ENCODE results near the gene NOS1AP. TPM values are rescaled to one million over a fixed set of nuclear protein-coding genes. Genes with fewer than 3 reads are reported as not detected.

The NOS1AP gene
- total RNA-seq, 1 donor = 0.43 TPM

DNA sequence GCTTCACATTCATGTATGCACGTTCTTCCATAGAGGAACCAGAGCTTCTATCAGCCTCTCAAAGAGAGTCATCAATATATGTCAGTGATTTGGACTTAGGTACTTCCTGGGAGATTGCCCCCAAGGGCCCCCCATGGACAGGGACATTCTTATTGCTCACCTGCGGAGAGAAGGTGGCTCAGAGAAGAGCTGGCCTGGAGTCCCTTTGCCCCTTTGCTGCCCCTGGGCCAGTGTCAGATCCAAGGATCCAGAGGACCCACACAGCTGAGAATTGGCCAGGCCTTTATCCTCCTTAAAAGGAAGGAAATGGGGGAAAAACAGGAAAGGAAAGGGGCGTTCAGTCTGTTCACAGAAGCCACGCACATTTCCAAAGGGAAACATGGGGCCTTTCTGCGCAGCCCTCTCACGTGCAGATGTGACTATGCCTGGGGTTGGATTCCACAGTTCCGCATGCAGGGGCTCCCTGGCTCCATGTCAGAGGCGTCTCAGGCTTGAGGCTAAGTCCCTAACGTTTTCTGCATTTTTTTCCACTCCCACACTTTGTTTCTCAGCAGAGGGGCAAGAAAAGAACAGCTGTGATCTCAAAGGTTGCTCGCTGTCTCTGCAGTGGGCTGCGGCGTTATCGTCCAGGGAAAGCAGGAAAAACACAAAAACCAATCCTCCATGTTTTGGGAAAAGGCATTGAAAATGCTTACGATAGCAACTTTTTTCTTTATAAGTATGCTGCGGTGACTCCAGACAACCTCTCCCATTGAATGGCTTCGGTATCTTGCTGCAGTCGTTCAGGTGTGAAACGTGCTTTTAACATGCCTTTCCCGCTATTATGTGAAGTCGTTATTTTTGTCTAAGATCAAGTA is 318.0 kb downstream of the NOS1AP start:
- H3K4me3 ChIP-seq (ENCODE audit: low read depth, low read length) = no peak overlapping the region
- DNase-seq (ENCODE audit: low read depth) = no peak
- TF ChIP-seq, protein P1, sequence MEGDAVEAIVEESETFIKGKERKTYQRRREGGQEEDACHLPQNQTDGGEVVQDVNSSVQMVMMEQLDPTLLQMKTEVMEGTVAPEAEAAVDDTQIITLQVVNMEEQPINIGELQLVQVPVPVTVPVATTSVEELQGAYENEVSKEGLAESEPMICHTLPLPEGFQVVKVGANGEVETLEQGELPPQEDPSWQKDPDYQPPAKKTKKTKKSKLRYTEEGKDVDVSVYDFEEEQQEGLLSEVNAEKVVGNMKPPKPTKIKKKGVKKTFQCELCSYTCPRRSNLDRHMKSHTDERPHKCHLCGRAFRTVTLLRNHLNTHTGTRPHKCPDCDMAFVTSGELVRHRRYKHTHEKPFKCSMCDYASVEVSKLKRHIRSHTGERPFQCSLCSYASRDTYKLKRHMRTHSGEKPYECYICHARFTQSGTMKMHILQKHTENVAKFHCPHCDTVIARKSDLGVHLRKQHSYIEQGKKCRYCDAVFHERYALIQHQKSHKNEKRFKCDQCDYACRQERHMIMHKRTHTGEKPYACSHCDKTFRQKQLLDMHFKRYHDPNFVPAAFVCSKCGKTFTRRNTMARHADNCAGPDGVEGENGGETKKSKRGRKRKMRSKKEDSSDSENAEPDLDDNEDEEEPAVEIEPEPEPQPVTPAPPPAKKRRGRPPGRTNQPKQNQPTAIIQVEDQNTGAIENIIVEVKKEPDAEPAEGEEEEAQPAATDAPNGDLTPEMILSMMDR (IDR thresholded peaks at IDR 0.05; ENCODE audit: insufficient read depth, low read depth, low read length) = no peak

- no peak overlapping the region for H3K4me3 ChIP-seq (ENCODE audit: low read depth, low read length)
- TF ChIP-seq, protein P1 (IDR thresholded peaks at IDR 0.05; ENCODE audit: insufficient read depth, low read depth, low read length) = no peak
- DNase-seq (ENCODE audit: low read depth) = no peak
These were observed 318.6 kb downstream of the NOS1AP start for GRCh38 chr1:162388083-162388594.

DNA sequence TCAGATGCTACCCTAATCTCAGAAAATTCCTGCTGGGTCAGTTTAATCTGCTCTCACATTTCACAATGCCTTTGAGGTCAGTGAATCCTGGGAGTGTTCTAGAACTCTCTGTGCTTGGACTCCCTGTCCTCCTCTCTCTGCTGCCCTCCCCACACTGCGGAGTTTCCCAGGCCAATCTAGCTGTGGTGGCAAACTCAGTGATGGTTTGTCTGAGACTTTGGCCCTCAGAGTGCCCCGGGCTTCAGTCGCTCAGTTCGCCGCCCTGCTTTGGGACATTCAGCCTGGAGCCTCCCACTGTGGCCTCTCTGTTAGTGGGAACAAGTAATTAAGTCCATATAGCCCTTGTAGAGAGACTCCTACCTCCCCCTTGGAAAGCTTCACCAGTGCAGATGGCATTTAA is 319.1 kb downstream of the NOS1AP start:
- peak; percentile 87 for DNase-seq (ENCODE audit: low read depth)
- TF ChIP-seq, protein P1 (IDR thresholded peaks at IDR 0.05; ENCODE audit: insufficient read depth, low read depth, low read length) = no peak
- H3K4me3 ChIP-seq (ENCODE audit: low read depth, low read length) = no peak overlapping the region

DNA sequence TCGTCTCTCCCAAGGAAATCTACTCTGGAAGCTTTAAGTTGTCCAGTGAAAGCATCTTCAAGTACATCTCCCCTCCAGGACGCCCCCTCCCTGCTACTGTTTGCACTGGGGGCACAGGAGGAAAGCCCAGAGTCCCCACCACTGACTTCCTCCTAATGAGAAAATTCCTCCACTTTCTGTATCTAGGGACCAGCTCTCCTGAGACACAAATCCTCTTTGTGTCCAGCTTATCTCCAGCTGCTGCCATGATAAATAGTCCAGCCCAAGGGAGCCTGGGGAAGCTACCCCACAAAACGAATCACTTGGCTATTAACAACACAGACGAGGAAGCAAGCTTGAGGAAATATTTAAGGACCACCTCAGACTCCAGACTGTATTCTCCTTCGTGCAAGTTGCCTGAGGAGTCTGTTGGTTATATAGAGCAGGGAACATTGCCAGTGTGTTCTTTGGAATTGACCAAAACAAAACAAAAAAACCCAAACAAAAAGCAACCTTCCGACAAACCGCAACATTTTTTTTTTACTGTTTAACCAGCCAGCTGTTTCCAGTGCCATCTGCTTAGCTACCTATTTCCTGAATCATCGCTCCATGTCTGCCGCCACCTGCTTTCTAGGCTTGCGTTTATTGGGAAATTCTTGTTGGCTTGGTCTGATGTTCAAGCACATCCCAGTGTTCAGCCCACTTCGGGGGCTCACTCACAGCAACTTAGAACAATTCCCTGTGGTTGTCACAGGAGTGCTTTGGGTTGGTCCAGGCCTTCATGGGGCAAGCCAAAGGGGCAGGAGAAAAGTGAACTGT is 319.7 kb downstream of the NOS1AP start:
- DNase-seq (ENCODE audit: low read depth) = peak; percentile 92
- no peak overlapping the region for H3K4me3 ChIP-seq (ENCODE audit: low read depth, low read length)
- TF ChIP-seq, protein P1 (IDR thresholded peaks at IDR 0.05; ENCODE audit: insufficient read depth, low read depth, low read length) = no peak

DNA sequence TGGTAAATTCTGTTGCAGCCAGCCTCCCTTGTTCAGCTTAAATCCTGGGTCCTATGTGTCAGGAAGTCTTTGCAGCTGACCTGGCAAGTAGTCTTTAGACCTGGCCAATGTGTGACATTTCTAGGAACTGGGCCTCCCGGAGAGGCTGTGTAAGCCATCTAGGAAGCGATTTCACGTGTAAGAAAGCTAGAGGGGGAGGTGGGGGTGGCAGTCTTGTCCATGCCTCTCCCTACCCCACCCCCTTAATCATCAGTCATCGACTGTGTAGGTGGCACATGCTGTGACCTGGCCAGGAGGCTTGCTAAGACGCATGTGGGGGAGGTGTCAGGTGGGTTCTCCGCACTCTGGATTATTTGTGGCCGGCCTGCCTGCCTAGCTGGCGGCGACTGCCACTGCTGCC is 320.5 kb downstream of the NOS1AP start:
- DNase-seq (ENCODE audit: low read depth) = no peak
- H3K4me3 ChIP-seq (ENCODE audit: low read depth, low read length) = no peak overlapping the region
- TF ChIP-seq, protein P1 (IDR thresholded peaks at IDR 0.05; ENCODE audit: insufficient read depth, low read depth, low read length) = no peak

- DNase-seq (ENCODE audit: low read depth) = no peak
- no peak overlapping the region for H3K4me3 ChIP-seq (ENCODE audit: low read depth, low read length)
- TF ChIP-seq, protein P1 (IDR thresholded peaks at IDR 0.05; ENCODE audit: insufficient read depth, low read depth, low read length) = no peak
These were observed 321.1 kb downstream of the NOS1AP start for GRCh38 chr1:162390396-162391185.
